Muscle layer of duodenum (tissue), 2 donors: ENCODE data around the gene UBE2V1.
A peak's percentile ranks its signal among the peaks of the same experiment; 100 is the strongest.
"Not testable (repeated sequence)": the region's sequence is repeated elsewhere in the genome, so short reads cannot be mapped to it uniquely, and the experiment has no call there.

ENCODE experiments used
- H3K27ac ChIP-seq: one replicate; pipeline ENCODE4 v1.7.0; 2013; ENCODE audit warnings: mild to moderate bottlenecking, low read length
- H3K27me3 ChIP-seq: one replicate; pipeline ENCODE4 v1.7.0; 2013; ENCODE audit warnings: low read depth, mild to moderate bottlenecking, control low read depth, low read length
- H3K36me3 ChIP-seq, 2 donors: one replicate each; pipeline ENCODE4 v1.7.0; 2013; ENCODE audit warnings: low read length in 2 of 2, control low read depth in 1 of 2, mild to moderate bottlenecking in 1 of 2; ENCODE audit not compliant: insufficient read depth in 2 of 2, control insufficient read depth in 1 of 2
- H3K4me1 ChIP-seq, 2 donors: one replicate each; pipeline ENCODE4 v1.7.0; 2013; ENCODE audit warnings: low read length in 2 of 2, mild to moderate bottlenecking in 2 of 2, control low read depth in 1 of 2, moderate library complexity in 1 of 2; ENCODE audit not compliant: insufficient read depth in 2 of 2, control insufficient read depth in 1 of 2
- H3K4me3 ChIP-seq, 2 donors: one replicate each; pipeline ENCODE4 v1.7.0; 2013; ENCODE audit warnings: low read length in 2 of 2, low read depth in 1 of 2, mild to moderate bottlenecking in 1 of 2
- H3K9me3 ChIP-seq, 2 donors: one replicate each; pipeline ENCODE4 v1.7.0; 2013; ENCODE audit warnings: low read length in 2 of 2, control low read depth in 1 of 2, mild to moderate bottlenecking in 1 of 2; ENCODE audit not compliant: control insufficient read depth in 1 of 2
- donor health status: healthy.

Gene UBE2V1

GRCh38 chr20:50145566-50145965, 32.6 kb upstream of the UBE2V1 start:
- peaks cover 8 to 22% of the 10 kb centered on the region in 2 donors for H3K4me1 ChIP-seq
- peaks cover 18 to 26% of the 10 kb centered on the region in 2 donors for H3K36me3 ChIP-seq
- no peaks in the 10 kb centered on the region for H3K27me3 ChIP-seq
- H3K9me3 ChIP-seq = no peaks in the 10 kb centered on the region
- no peak overlapping the region for H3K27ac ChIP-seq
- H3K4me3 ChIP-seq = no peak overlapping the region

GRCh38 chr20:50144362-50144761, 31.4 kb upstream of the UBE2V1 start:
- H3K9me3 ChIP-seq = no peaks in the 10 kb centered on the region
- H3K4me3 ChIP-seq = no peak overlapping the region
- peaks cover 8 to 12% of the 10 kb centered on the region in 2 donors for H3K4me1 ChIP-seq
- peaks cover 21 to 26% of the 10 kb centered on the region in 2 donors for H3K36me3 ChIP-seq
- H3K27me3 ChIP-seq = no peaks in the 10 kb centered on the region
- H3K27ac ChIP-seq = no peak overlapping the region

DNA sequence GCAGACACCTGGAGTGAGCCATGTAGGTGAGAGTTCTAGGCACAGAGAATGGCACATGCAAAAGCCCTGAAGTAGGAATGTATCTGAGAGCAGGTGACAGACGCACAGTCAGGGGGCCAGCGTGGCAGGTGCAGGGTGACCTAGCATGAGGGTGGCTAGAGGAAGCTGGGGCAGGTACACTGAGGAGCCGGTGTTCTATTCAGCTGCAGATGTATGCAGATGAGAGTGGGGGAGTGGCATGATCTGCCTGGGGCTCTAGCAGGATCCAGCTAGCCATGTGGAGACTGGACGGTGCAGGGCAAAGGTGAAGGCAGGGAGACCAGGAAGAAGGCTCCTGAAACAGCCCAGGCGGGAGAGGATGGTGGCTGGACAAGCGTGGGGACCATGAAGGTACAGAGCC, 29.9 kb upstream of the UBE2V1 start:
- H3K4me1 ChIP-seq = peaks cover 16% of the 10 kb centered on the region in 2 donors
- H3K36me3 ChIP-seq = peaks cover 21% of the 10 kb centered on the region in 2 donors
- H3K27me3 ChIP-seq = no peaks in the 10 kb centered on the region
- H3K4me3 ChIP-seq = no peak overlapping the region
- H3K27ac ChIP-seq = no peak overlapping the region
- H3K9me3 ChIP-seq = no peaks in the 10 kb centered on the region

- H3K4me3 ChIP-seq = no peak overlapping the region
- H3K4me1 ChIP-seq = peaks cover 11 to 16% of the 10 kb centered on the region in 2 donors
- no peaks in the 10 kb centered on the region for H3K27me3 ChIP-seq
- no peaks in the 10 kb centered on the region for H3K9me3 ChIP-seq
- H3K36me3 ChIP-seq = peaks cover 21% of the 10 kb centered on the region in 2 donors
- no peak overlapping the region for H3K27ac ChIP-seq
Measured at GRCh38 chr20:50141811-50142561, 29.0 kb upstream of the UBE2V1 start.

DNA sequence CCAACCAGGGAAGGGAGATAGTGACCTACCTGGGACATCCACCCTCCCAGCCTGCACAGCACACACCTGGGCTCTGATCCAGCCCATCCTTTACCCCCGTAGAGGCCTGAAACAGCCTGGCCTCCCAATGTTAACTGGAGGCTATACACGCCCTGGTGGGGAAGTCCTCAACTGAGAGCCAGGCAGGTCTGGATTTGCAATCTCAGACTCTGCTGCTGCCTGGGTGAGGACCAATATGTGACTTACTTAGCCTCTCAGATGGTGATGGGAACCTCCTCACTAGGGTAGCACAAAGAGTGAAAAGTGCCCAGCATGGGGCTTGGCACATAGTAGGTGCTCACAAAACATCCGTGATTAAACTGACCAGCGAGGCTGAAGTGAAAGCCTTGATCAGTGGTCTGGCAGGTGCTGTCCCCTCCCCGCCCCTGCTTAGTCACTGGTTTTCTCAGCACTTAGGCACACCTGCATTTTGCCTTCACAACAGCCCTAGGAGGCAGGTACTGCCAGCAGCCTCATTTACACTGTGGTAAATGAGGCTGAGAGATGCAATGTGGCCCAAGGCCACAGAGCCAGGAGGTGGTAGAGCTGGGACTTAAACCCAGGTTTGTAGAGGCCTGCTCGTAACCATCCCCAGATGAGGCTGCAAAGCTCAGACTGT, 28.2 kb upstream of the UBE2V1 start:
- no peaks in the 10 kb centered on the region for H3K9me3 ChIP-seq
- H3K36me3 ChIP-seq = peaks cover 21% of the 10 kb centered on the region in 2 donors
- no peak overlapping the region for H3K4me3 ChIP-seq
- H3K27me3 ChIP-seq = no peaks in the 10 kb centered on the region
- H3K27ac ChIP-seq = no peak overlapping the region
- peaks cover 8 to 14% of the 10 kb centered on the region in 2 donors for H3K4me1 ChIP-seq

DNA sequence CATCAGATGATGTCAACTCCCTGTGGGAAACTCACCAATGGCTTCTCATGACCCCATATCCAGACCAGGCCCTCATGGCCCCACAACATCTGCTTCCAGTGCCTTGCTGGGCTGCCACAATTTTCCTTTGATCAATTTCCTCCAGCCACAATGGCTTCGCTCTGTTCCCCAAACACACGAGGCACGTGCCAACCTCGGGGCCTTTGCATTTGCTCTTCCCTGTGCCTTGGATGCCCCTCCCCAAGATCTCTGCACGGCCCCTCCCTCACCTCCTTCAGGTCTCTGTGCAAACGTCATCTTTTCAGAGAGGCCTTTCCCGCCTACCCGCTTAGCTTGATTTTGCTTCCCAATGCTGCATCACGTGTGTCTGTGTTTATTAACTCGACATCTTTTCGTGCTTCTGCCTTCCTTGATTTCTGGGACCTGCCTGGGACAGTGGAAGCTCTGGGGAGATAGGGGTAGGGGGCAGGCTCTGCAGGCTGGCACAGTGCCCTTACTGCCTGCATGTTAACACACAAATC, 27.4 kb upstream of the UBE2V1 start:
- Histone ChIP-seq H3K4me3 (no peak overlapping the region), H3K4me1 (peaks cover 8 to 10% of the 10 kb centered on the region in 2 donors), H3K27ac (no peak overlapping the region), H3K9me3 (no peaks in the 10 kb centered on the region), H3K27me3 (no peaks in the 10 kb centered on the region), H3K36me3 (peaks cover 21 to 23% of the 10 kb centered on the region in 2 donors)

- Histone ChIP-seq H3K27ac (peak overlapping the region; percentile 36), H3K4me3 (peak overlapping the region in 1 of 2 donors; percentile 26), H3K36me3 (peaks cover 21 to 23% of the 10 kb centered on the region in 2 donors), H3K9me3 (no peaks in the 10 kb centered on the region), H3K27me3 (no peaks in the 10 kb centered on the region), H3K4me1 (peaks cover 11% of the 10 kb centered on the region in 2 donors)
Measured at GRCh38 chr20:50138479-50139393, 25.8 kb upstream of the UBE2V1 start.

- Histone ChIP-seq H3K27me3 (no peaks in the 10 kb centered on the region), H3K27ac (no peak overlapping the region), H3K4me1 (peaks cover 14 to 17% of the 10 kb centered on the region in 2 donors), H3K4me3 (no peak overlapping the region), H3K9me3 (no peaks in the 10 kb centered on the region), H3K36me3 (peaks cover 18 to 23% of the 10 kb centered on the region in 2 donors)
Measured at GRCh38 chr20:50138120-50138478, 25.1 kb upstream of the UBE2V1 start.

DNA sequence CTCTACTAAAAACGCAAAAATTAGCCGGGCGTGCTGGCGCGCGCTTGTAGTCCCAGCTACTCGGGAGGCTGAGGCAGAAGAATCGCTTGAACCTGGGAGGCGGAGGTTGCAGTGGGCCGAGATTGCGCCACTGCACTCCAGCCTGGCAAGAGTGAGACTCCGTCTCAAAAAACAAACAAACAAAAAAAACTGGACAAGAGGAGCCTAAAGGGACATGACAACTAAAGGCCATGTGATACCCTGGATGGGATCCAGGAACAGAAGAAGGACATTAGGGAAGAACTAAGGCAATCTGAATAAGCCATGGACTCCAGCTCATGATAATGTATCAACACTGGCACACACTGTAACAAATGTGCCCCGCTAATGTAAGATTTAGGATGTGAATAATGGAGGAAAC, 24.8 kb upstream of the UBE2V1 start:
- not testable (repeated sequence) for H3K4me3 ChIP-seq, H3K27ac ChIP-seq, H3K27me3 ChIP-seq, H3K9me3 ChIP-seq
- Histone ChIP-seq H3K4me1 (peaks cover 14 to 21% of the 10 kb centered on the region in 2 donors), H3K36me3 (peaks cover 14 to 19% of the 10 kb centered on the region in 2 donors)

DNA sequence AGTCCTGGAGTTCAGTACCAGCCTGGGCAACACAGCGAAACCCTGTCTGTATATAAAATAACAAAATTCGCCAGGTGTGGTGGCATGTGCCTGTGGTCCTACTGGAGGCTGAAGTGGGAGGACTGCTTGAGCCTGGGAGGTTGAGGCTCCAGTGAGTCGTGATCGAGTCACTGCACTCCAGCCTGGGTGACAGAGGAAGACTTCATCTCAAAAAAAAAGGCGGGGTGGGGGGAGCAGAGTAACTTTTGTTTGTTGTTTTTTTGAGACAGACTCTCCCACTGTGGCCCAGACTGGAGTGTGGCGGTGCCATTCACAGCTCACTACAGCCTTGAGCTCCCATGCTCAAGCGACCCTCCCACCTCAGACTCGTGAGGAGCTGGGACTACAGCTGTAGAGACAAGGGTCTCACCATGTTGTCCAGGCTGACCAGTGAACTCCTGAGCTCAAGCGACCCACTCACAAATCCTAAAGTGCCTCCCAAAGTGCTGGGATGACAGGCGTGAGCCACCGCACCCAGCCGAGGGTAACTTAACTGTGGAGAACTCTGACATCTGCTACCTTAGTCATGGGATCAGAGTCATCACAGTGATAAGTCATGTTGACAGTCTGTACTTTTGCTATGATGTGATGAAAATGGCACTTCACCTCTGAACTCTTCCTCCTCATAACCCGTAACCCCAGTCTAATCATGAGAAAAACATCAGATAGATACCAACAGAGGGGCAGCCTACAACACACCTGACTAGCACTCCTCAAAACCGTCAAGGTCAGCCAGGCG, 24.1 kb upstream of the UBE2V1 start:
- H3K27me3 ChIP-seq = no peaks in the 10 kb centered on the region
- no peak overlapping the region for H3K4me3 ChIP-seq
- H3K36me3 ChIP-seq = peaks cover 11 to 14% of the 10 kb centered on the region in 2 donors
- peaks cover 14 to 26% of the 10 kb centered on the region in 2 donors for H3K4me1 ChIP-seq
- no peaks in the 10 kb centered on the region for H3K9me3 ChIP-seq
- H3K27ac ChIP-seq = no peak overlapping the region
